IPS-18c (cell line): Measurements from ENCODE around the gene CMA1.
"Not testable (repeated sequence)": the region's sequence is repeated elsewhere in the genome, so short reads cannot be mapped to it uniquely, and the experiment has no call there.

Source experiments
- H3K4me3 ChIP-seq: 2 replicates; pipeline ENCODE4 v1.7.0; 2013; ENCODE audit warnings: low read depth, mild to moderate bottlenecking, low read length, moderate library complexity; ENCODE audit not compliant: insufficient read depth
- H3K9me3 ChIP-seq: one replicate; pipeline ENCODE4 v1.6.1; 2013; ENCODE audit warnings: mild to moderate bottlenecking, low read length, moderate library complexity; ENCODE audit not compliant: control insufficient read depth, insufficient read depth

Gene CMA1

GRCh38 chr14:24479999-24480398 lies 28.1 kb downstream of the CMA1 start:
- H3K4me3 ChIP-seq, H3K9me3 ChIP-seq: not testable (repeated sequence)

GRCh38 chr14:24475261-24475660 lies 32.8 kb downstream of the CMA1 start:
- Histone ChIP-seq H3K4me3 (no peak overlapping the region), H3K9me3 (peaks cover 2% of the 10 kb centered on the region)

- Histone ChIP-seq H3K4me3 (no peak overlapping the region), H3K9me3 (peaks cover 2% of the 10 kb centered on the region)
Measured at GRCh38 chr14:24473211-24473610, 34.9 kb downstream of the CMA1 start.

GRCh38 chr14:24470450-24470849 lies 37.6 kb downstream of the CMA1 start:
- H3K9me3 ChIP-seq: not testable (repeated sequence)

GRCh38 chr14:24465805-24466204 lies 42.3 kb downstream of the CMA1 start:
- Histone ChIP-seq H3K9me3 (no peaks in the 10 kb centered on the region), H3K4me3 (no peak overlapping the region)

More at GRCh38 chr14:24470450-24470849, 37.6 kb downstream of the CMA1 start:
- H3K4me3 ChIP-seq: not testable (repeated sequence)

GRCh38 chr14:24465368-24465767 lies 42.7 kb downstream of the CMA1 start:
- Histone ChIP-seq H3K9me3 (no peaks in the 10 kb centered on the region), H3K4me3 (no peak overlapping the region)

GRCh38 chr14:24463884-24464785 lies 43.9 kb downstream of the CMA1 start:
- H3K4me3 ChIP-seq: no peak overlapping the region
- peaks cover 2% of the 10 kb centered on the region for H3K9me3 ChIP-seq

- peaks cover 2% of the 10 kb centered on the region for H3K9me3 ChIP-seq
- no peak overlapping the region for H3K4me3 ChIP-seq
Measured at GRCh38 chr14:24463017-24463883, 44.8 kb downstream of the CMA1 start.

- Histone ChIP-seq H3K9me3 (peaks cover 2% of the 10 kb centered on the region), H3K4me3 (no peak overlapping the region)
Measured at GRCh38 chr14:24461336-24461735, 46.7 kb downstream of the CMA1 start.

GRCh38 chr14:24459331-24459730 lies 48.7 kb downstream of the CMA1 start:
- Histone ChIP-seq H3K4me3 (no peak overlapping the region), H3K9me3 (peaks cover 5% of the 10 kb centered on the region)

GRCh38 chr14:24458736-24459135 lies 49.3 kb downstream of the CMA1 start:
- Histone ChIP-seq H3K4me3 (no peak overlapping the region), H3K9me3 (peaks cover 5% of the 10 kb centered on the region)

- Histone ChIP-seq H3K9me3 (peaks cover 5% of the 10 kb centered on the region), H3K4me3 (no peak overlapping the region)
Measured at GRCh38 chr14:24456980-24457379, 51.1 kb downstream of the CMA1 start.
